Esophagus muscularis mucosa (tissue), 4 donors: Measurements from ENCODE around the gene TARP.

Experiments used
- DNase-seq: peaks from one replicate; pipeline ENCODE4 v3.0.0-alpha.2; 2017; ENCODE audit errors: extremely low spot score
- H3K27ac ChIP-seq, 4 donors: fragments of 200-600 bp; sonication (generic); replicated peaks in 1 of 4; 1 replicate in 3 of 4; 2 replicates in 1 of 4; pipeline ENCODE4 v1.5.1; 2016 to 2019; ENCODE audit warnings: mild to moderate bottlenecking in 1 of 4
- H3K27me3 ChIP-seq, 4 donors: fragments of 200-600 bp; sonication (generic); one replicate each; pipeline versions ENCODE4 v1.5.1 to v1.6.0; 2016 to 2019
- H3K36me3 ChIP-seq, 4 donors: fragments of 200-600 bp; sonication (generic); one replicate each; pipeline ENCODE4 v1.5.1; 2016 to 2019
- H3K4me1 ChIP-seq, 4 donors: fragments of 200-600 bp; sonication (generic); one replicate each; pipeline ENCODE4 v1.5.1; 2016 to 2019
- H3K4me3 ChIP-seq, 4 donors: fragments of 200-600 bp; sonication (generic); 1 replicate in 2 of 4; 2 replicates in 2 of 4; pipeline ENCODE4 v1.5.1; 2016 to 2019; ENCODE audit warnings: mild to moderate bottlenecking in 4 of 4, moderate library complexity in 1 of 4
- H3K9me3 ChIP-seq, 4 donors: fragments of 200-600 bp; sonication (generic); 1 replicate in 3 of 4; 2 replicates in 1 of 4; pipeline ENCODE4 v1.5.1; 2016 to 2019
- CTCF ChIP-seq, 3 experiments: fragments of 200-600 bp in 2 of 3; fragments of 450-650 bp in 1 of 3; sonication (generic) in 2 of 3; IDR thresholded peaks; one replicate each; pipeline ENCODE4 v1.5.1; 2017 to 2019; ENCODE audit warnings: antibody characterized with exemption in 3 of 3, mild to moderate bottlenecking in 2 of 3, moderate library complexity in 1 of 3
- EP300 ChIP-seq: sonication (generic); formaldehyde crosslinking; IDR thresholded peaks from one replicate; pipeline ENCODE4 v1.6.1; 2017; ENCODE audit warnings: antibody characterized with exemption
- POLR2A ChIP-seq: fragments of 450-650 bp; IDR thresholded peaks from one replicate; pipeline ENCODE4 v1.6.1; 2017; ENCODE audit warnings: antibody characterized with exemption, moderate library complexity, mild to moderate bottlenecking, low read depth
- POLR2AphosphoS5 ChIP-seq, 2 donors: sonication (generic); formaldehyde crosslinking; IDR thresholded peaks; one replicate each; pipeline ENCODE4 v1.6.1; 2017; ENCODE audit warnings: antibody characterized with exemption in 2 of 2
- WGBS: methylation state at CpG from one replicate; pipeline ENCODE4 v1.1.5; 2018; 5-methylcytosine and 5-hydroxymethylcytosine counted together
- intact Hi-C: fragments of 100-400 bp; cut with DNase I; formaldehyde crosslinking; loops from one replicate; pipeline ENCODE4 v1.15.1; 2023

Gene TARP

GRCh38 chr7:38306914-38307313 lies 33.5 kb upstream of the TARP start:
- WGBS = 85% methylated on average over 2 of the region's 2 CpGs
- Histone ChIP-seq H3K36me3 (no peaks in the 10 kb centered on the region), H3K27me3 (no peaks in the 10 kb centered on the region), H3K4me3 (no peak overlapping the region), H3K27ac (no peak overlapping the region), H3K4me1 (peaks cover 5 to 19% (median 16%) of the 10 kb centered on the region in 4 donors), H3K9me3 (no peaks in the 10 kb centered on the region)
- TF ChIP-seq POLR2AphosphoS5 (IDR thresholded peaks at IDR 0.05) (no peak), POLR2A (no peak), CTCF (IDR thresholded peaks at IDR 0.05) (no peak), EP300 (no peak)
- DNase-seq = no peak
- intact Hi-C loops = no loop called here

- H3K9me3 ChIP-seq = no peaks in the 10 kb centered on the region
- intact Hi-C loops = no loop called here
- WGBS = 100% methylated on average over 1 of the region's 3 CpGs
- no peak for TF ChIP-seq POLR2A
- no peak for TF ChIP-seq CTCF (IDR thresholded peaks at IDR 0.05)
- no peak for TF ChIP-seq EP300
- no peak for TF ChIP-seq POLR2AphosphoS5 (IDR thresholded peaks at IDR 0.05)
- H3K27ac ChIP-seq = no peak overlapping the region
- H3K27me3 ChIP-seq = no peaks in the 10 kb centered on the region
- peaks cover 0 to 13% (median 10%) of the 10 kb centered on the region in 4 donors for H3K4me1 ChIP-seq
- DNase-seq = no peak
- H3K4me3 ChIP-seq = no peak overlapping the region
- H3K36me3 ChIP-seq = no peaks in the 10 kb centered on the region
Observed at GRCh38 chr7:38306171-38306570, 32.7 kb upstream of the TARP start.

GRCh38 chr7:38303866-38304265 lies 30.4 kb upstream of the TARP start:
- H3K9me3 ChIP-seq = no peaks in the 10 kb centered on the region
- intact Hi-C loops = no loop called here
- WGBS = 94% methylated on average over 2 of the region's 2 CpGs
- DNase-seq = no peak
- H3K4me3 ChIP-seq = no peak overlapping the region
- no peak overlapping the region for H3K27ac ChIP-seq
- H3K4me1 ChIP-seq = no peaks in the 10 kb centered on the region
- no peaks in the 10 kb centered on the region for H3K36me3 ChIP-seq
- H3K27me3 ChIP-seq = no peaks in the 10 kb centered on the region
- TF ChIP-seq EP300 (no peak), CTCF (IDR thresholded peaks at IDR 0.05) (no peak), POLR2AphosphoS5 (IDR thresholded peaks at IDR 0.05) (no peak), POLR2A (no peak)

GRCh38 chr7:38300175-38300574 lies 26.7 kb upstream of the TARP start:
- Histone ChIP-seq H3K9me3 (no peaks in the 10 kb centered on the region), H3K4me1 (no peaks in the 10 kb centered on the region), H3K4me3 (no peak overlapping the region), H3K27me3 (no peaks in the 10 kb centered on the region), H3K36me3 (no peaks in the 10 kb centered on the region), H3K27ac (no peak overlapping the region)
- 64% methylated on average over 8 of the region's 8 CpGs for WGBS
- no peak for DNase-seq
- intact Hi-C loops = no loop called here
- TF ChIP-seq EP300 (no peak), CTCF (IDR thresholded peaks at IDR 0.05) (no peak), POLR2A (no peak), POLR2AphosphoS5 (IDR thresholded peaks at IDR 0.05) (no peak)

- Histone ChIP-seq H3K4me1 (no peaks in the 10 kb centered on the region), H3K27me3 (no peaks in the 10 kb centered on the region), H3K36me3 (no peaks in the 10 kb centered on the region), H3K27ac (no peak overlapping the region), H3K9me3 (no peaks in the 10 kb centered on the region), H3K4me3 (no peak overlapping the region)
- DNase-seq = no peak
- intact Hi-C loops = no loop called here
- no peak for TF ChIP-seq CTCF (IDR thresholded peaks at IDR 0.05)
- no peak for TF ChIP-seq POLR2A
- no peak for TF ChIP-seq POLR2AphosphoS5 (IDR thresholded peaks at IDR 0.05)
- WGBS = 76% methylated on average over 9 of the region's 9 CpGs
Observed at GRCh38 chr7:38299275-38299931, 26.0 kb upstream of the TARP start.
